SK-N-SH (cell line): ENCODE data around the gene TMEM127. TPM values are rescaled to one million over a fixed set of nuclear protein-coding genes. Genes with fewer than 3 reads are reported as not detected.

Experiments
- CTCF ChIA-PET: fragments of 300-600, 350-600 bp; formaldehyde crosslinking; extraction: SDS; loops from one replicate; lab custom pipeline; 2021; lab: Yijun Ruan, JAX
- POLR2A ChIA-PET: fragments of 350-600 bp; sonication (Branson Sonifier 250); formaldehyde crosslinking; extraction: SDS; loops from one replicate; lab custom pipeline; 2020; ENCODE audit warnings: antibody characterized with exemption, inconsistent platforms; lab: Yijun Ruan, JAX
- DNase-seq: peaks from one replicate; pipeline ENCODE4 v3.0.0; 2012
- H2AFZ ChIP-seq: fragments of 200-600 bp; sonication (generic); 2 replicates; pipeline ENCODE4 v1.8.1; 2016; ENCODE audit warnings: antibody characterized with exemption, mild to moderate bottlenecking, low read depth
- H3F3A ChIP-seq: fragments of 200-600 bp; sonication (generic); replicated peaks from 2 replicates; pipeline ENCODE3; 2016; ENCODE audit warnings: antibody characterized with exemption, mild to moderate bottlenecking; ENCODE audit not compliant: insufficient read depth
- H3K27ac ChIP-seq, 2 experiments: fragments of 200-500 bp in 1 of 2; fragments of 200-600 bp in 1 of 2; sonication (Bioruptor generic) in 1 of 2; sonication (generic), shearing (Covaris generic) in 1 of 2; 2 replicates each; pipeline versions ENCODE4 v1.5.1 to v1.6.1; 2014 to 2016; ENCODE audit warnings: low read depth in 2 of 2, inconsistent platforms in 1 of 2, low read length in 1 of 2, mild to moderate bottlenecking in 1 of 2, mixed read lengths in 1 of 2
- H3K27me3 ChIP-seq: fragments of 200-600 bp; sonication (generic), shearing (Covaris generic); 2 replicates; pipeline ENCODE4 v1.6.1; 2016; ENCODE audit warnings: mixed run types; ENCODE audit not compliant: insufficient read depth
- H3K36me3 ChIP-seq, 2 experiments: fragments of 200-500 bp in 1 of 2; fragments of 200-600 bp in 1 of 2; sonication (Bioruptor generic) in 1 of 2; sonication (generic) in 1 of 2; replicated peaks in 1 of 2; 2 replicates each; pipeline versions ENCODE3 to v1.5.1; 2014 to 2016; ENCODE audit warnings: low read length in 1 of 2, mild to moderate bottlenecking in 1 of 2; ENCODE audit not compliant: insufficient read depth in 2 of 2, control insufficient read depth in 1 of 2
- H3K4me1 ChIP-seq, 2 experiments: fragments of 200-500 bp in 1 of 2; fragments of 200-600 bp in 1 of 2; sonication (Bioruptor generic) in 1 of 2; sonication (generic), shearing (Covaris generic) in 1 of 2; 2 replicates each; pipeline versions ENCODE4 v1.5.1 to v1.6.1; 2014 to 2016; ENCODE audit warnings: low read depth in 1 of 2, low read length in 1 of 2, mixed run types in 1 of 2; ENCODE audit not compliant: insufficient read depth in 2 of 2, control insufficient read depth in 1 of 2
- H3K4me2 ChIP-seq: fragments of 200-600 bp; sonication (generic), shearing (Covaris generic); 2 replicates; pipeline ENCODE4 v1.6.1; 2017; ENCODE audit warnings: mixed run types
- H3K4me3 ChIP-seq, 2 experiments: fragments of 200-500 bp in 1 of 2; fragments of 200-600 bp in 1 of 2; sonication (Bioruptor generic) in 1 of 2; sonication (generic), shearing (Covaris generic) in 1 of 2; 2 replicates each; pipeline versions ENCODE4 v1.5.1 to v1.8.1; 2014 to 2016; ENCODE audit warnings: low read depth in 2 of 2, inconsistent platforms in 1 of 2, low read length in 1 of 2, mild to moderate bottlenecking in 1 of 2, mixed read lengths in 1 of 2, moderate library complexity in 1 of 2
- H3K79me2 ChIP-seq: fragments of 200-600 bp; sonication (generic); 2 replicates; pipeline ENCODE4 v1.8.1; 2017; ENCODE audit warnings: mild to moderate bottlenecking; ENCODE audit not compliant: insufficient read depth
- H3K9ac ChIP-seq: fragments of 200-600 bp; sonication (generic); 2 replicates; pipeline ENCODE4 v1.6.1; 2017; ENCODE audit warnings: mixed run types
- H3K9me2 ChIP-seq: fragments of 200-600 bp; sonication (generic); 2 replicates; pipeline ENCODE4 v1.6.1; 2017; ENCODE audit warnings: mixed run types
- H3K9me3 ChIP-seq: fragments of 200-600 bp; sonication (generic); 2 replicates; pipeline ENCODE4 v1.6.1; 2017; ENCODE audit warnings: mixed run types, mild to moderate bottlenecking, moderate library complexity
- H4K20me1 ChIP-seq: fragments of 200-600 bp; sonication (generic); 2 replicates; pipeline ENCODE4 v1.6.1; 2017; ENCODE audit warnings: mild to moderate bottlenecking, mixed run types; ENCODE audit not compliant: insufficient read depth
- CHD2 ChIP-seq: fragments of 150-350 bp; IDR thresholded peaks from 2 replicates; pipeline ENCODE4 v1.6.1; 2018; ENCODE audit warnings: low read length; ENCODE audit not compliant: partially characterized antibody
- FOXJ3 ChIP-seq: sonication (generic); formaldehyde crosslinking; IDR thresholded peaks from 2 replicates; pipeline ENCODE4 v1.5.1; 2020; ENCODE audit warnings: mild to moderate bottlenecking, missing genetic modification reagents
- GATA2 ChIP-seq: sonication (generic); formaldehyde crosslinking; IDR thresholded peaks from 2 replicates; pipeline ENCODE4 v1.5.0; 2020; ENCODE audit warnings: mild to moderate bottlenecking, missing genetic modification reagents
- JUND ChIP-seq: IDR thresholded peaks from 2 replicates; pipeline ENCODE4 v1.4.0; 2012
- POLR2AphosphoS5 ChIP-seq: IDR thresholded peaks from 2 replicates; pipeline ENCODE4 v1.6.1; 2012; ENCODE audit warnings: low read depth, low read length
- RCOR1 ChIP-seq: fragments of 150-350 bp; IDR thresholded peaks from 2 replicates; pipeline ENCODE4 v1.6.1; 2017; ENCODE audit warnings: antibody characterized with exemption, low read length
- TCF12 ChIP-seq: IDR thresholded peaks from 2 replicates; pipeline ENCODE4 v1.4.0; 2012
- WGBS: methylation state at CpG from one replicate; pipeline ENCODE4 v1.1.6; 2017; ENCODE audit warnings: low lambda C conversion rate; 5-methylcytosine and 5-hydroxymethylcytosine counted together
- polyA plus RNA-seq, 3 experiments: library from polyadenylated mRNA; depleted of rRNA; stranded (reverse); fragments of >200 nt; gene quantifications; 2 replicates each; pipeline ENCODE4 v1.2.3, GENCODE V29; 2012
- TF ChIP-seq, protein P1 (sequence below): IDR thresholded peaks from 2 replicates; pipeline ENCODE4 v1.4.0; 2012; ENCODE audit warnings: low read depth
- TF ChIP-seq, protein P2 (sequence below): fragments of 150-350 bp; IDR thresholded peaks from 2 replicates; pipeline ENCODE4 v1.6.1; 2017; ENCODE audit warnings: antibody characterized with exemption, low read length, low read depth, borderline replicate concordance

TMEM127 gene
- polyA plus RNA-seq, 1 of the 3 experiments (the other 2 are of a cell fraction): 40.9 TPM

DNA sequence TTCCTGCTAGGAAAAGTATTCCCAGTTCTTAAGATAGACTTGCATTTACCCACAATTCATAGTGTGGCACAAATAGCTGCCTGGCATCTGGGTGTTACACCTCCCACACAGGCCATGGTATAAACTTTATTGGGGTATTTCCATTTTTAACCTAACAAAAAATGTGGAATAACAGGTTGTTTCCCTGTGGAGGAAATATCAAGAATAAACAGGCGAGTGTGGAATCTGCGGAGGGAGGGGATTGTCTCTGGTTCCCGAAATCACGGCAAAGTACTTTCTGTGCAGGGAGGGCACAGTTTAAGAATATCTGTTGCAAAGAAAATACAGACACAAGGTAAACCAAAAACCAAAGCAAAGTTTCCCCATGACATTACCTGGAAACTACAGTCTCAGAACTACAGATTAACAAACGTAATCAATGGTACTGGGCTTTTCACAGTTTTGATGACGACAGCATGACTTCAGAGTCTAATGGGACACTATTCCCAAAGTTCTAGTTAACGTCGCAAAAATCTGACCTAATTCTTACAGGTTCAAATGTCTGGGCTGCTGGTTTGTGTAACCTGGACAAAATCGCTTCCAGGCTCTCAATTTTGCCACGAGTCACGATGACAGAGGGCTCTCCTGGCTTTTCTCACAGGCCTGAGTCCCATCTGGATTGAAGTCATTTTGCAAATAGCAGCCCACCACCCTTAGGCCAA, 58.6 kb downstream of the TMEM127 start:
- POLR2A ChIA-PET: no interaction called here
- Histone ChIP-seq H4K20me1 (peaks cover 56% of the 10 kb centered on the region), H3K4me3 (peak overlapping the region; percentile 74 to 86), H3K9me3 (no peaks in the 10 kb centered on the region), H3K4me1 (peaks cover 25 to 27% of the 10 kb centered on the region in 2 experiments; a peak in 3 of 4 replicates), H3K9me2 (no peaks in the 10 kb centered on the region), H3K27me3 (no peaks in the 10 kb centered on the region), H2AFZ (no peak overlapping the region), H3K9ac (peak overlapping the region; percentile 86), H3K27ac (peak overlapping the region; percentile 34 to 85; a peak in 2 of 4 replicates), H3K36me3 (no peaks in the 10 kb centered on the region), H3K4me2 (peak overlapping the region; percentile 86), H3F3A (peaks cover 4% of the 10 kb centered on the region), H3K79me2 (peaks cover 80% of the 10 kb centered on the region)
- 22% methylated on average over 11 of the region's 11 CpGs for WGBS
- 0 out of 2 replicates have a peak, but pooled peaks have one; percentile 20 for TF ChIP-seq RCOR1
- TF ChIP-seq, protein P1, sequence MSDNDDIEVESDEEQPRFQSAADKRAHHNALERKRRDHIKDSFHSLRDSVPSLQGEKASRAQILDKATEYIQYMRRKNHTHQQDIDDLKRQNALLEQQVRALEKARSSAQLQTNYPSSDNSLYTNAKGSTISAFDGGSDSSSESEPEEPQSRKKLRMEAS: no peak
- no peak for TF ChIP-seq FOXJ3 (CRISPR knock-in tag)
- TF ChIP-seq GATA2: no peak
- peak; percentile 39 for DNase-seq
- CTCF ChIA-PET: interaction anchor here (2.0 kb wide), 1 partner anchor 53 kb away, joined by 7 read pairs; no protein-coding TSS in a partner anchor

DNA sequence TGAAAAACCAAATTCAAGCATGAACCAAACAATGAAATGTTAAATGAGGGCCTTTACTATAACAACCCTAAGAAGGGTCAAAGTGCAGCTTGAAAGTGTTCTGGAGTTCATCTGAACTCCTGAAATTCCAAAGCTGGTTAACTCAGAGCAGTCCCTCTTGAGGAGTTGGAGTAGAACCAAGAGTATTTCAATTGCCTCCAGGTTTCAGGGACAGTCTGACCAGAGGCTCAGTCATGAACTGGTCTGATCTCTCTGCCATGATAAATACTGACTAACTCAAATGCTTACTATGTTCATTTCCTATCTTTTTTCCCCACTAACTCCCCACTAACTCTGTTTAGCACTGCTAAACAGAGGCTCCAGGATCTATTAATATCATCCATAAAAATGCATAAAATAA, 59.9 kb downstream of the TMEM127 start:
- Histone ChIP-seq H3K79me2 (peaks cover 88% of the 10 kb centered on the region), H3K4me2 (peak overlapping the region; percentile 41), H3K36me3 (no peaks in the 10 kb centered on the region), H2AFZ (no peak overlapping the region), H3K9me3 (no peaks in the 10 kb centered on the region), H3K4me3 (peak overlapping the region in 1 of 2 experiments; percentile 74; a peak in 1 of 4 replicates), H3K9me2 (no peaks in the 10 kb centered on the region), H3F3A (peaks cover 4% of the 10 kb centered on the region), H4K20me1 (peaks cover 69% of the 10 kb centered on the region), H3K27me3 (no peaks in the 10 kb centered on the region), H3K9ac (no peak overlapping the region; the same call in 1 of the 2 replicates), H3K27ac (peak overlapping the region in 1 of 2 experiments; percentile 37; a peak in 3 of 4 replicates), H3K4me1 (peaks cover 25 to 27% of the 10 kb centered on the region in 2 experiments; a peak in 3 of 4 replicates)
- ChIA-PET CTCF (interaction anchor here (0.7 to 2.3 kb wide), 5 partner anchors 10 to 213 kb away, joined by 3 to 7 read pairs (median 4); no protein-coding TSS in a partner anchor), POLR2A (no interaction called here)
- peak; percentile 29; the same call in 1 of the 2 replicates for TF ChIP-seq TCF12
- TF ChIP-seq, protein P2, sequence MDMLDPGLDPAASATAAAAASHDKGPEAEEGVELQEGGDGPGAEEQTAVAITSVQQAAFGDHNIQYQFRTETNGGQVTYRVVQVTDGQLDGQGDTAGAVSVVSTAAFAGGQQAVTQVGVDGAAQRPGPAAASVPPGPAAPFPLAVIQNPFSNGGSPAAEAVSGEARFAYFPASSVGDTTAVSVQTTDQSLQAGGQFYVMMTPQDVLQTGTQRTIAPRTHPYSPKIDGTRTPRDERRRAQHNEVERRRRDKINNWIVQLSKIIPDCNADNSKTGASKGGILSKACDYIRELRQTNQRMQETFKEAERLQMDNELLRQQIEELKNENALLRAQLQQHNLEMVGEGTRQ: no peak
- DNase-seq: no peak

DNA sequence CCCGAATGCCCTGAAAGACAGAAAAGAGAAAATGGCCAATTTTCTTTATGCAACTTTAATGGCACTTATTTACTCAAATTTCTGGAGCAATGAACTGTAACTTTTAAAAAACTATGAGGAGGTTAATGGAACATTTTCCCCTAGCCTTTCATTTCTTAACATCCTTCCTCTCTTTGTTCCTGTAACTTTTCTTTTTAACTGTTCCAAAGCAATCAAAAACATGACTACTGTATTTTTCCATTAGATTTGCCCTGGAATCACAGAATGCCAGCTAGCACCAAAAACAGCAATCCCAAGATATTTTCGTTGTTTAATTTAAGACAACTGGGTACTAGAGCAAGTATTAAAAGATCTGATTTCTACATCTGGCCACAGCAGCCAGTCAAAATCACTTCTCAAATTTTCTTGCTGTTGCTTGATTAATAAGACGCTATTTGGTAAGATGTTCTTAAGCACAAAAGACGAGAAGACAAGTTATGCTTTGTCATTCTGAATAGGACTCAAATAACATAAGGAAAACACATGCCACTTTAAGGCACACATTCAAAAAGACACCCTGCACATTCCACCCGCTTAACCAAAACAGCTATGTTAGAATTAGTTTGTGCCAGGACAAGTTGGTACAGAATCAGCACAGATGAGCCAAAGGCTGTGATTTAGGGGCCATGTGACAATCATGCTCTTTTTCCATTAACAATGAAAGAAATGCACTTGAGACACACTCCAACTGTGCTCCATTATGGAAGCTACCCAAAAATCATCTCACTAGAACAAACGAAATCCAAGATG, 60.8 kb downstream of the TMEM127 start:
- H3K9me2 ChIP-seq: no peaks in the 10 kb centered on the region
- ChIA-PET POLR2A (no interaction called here), CTCF (interaction anchor here (0.7 to 3.1 kb wide), 6 partner anchors 10 to 212 kb away, joined by 3 to 14 read pairs (median 4); no protein-coding TSS in a partner anchor)
- H4K20me1 ChIP-seq: peaks cover 76% of the 10 kb centered on the region
- H2AFZ ChIP-seq: no peak overlapping the region
- TF ChIP-seq POLR2AphosphoS5 (no peak), JUND (no peak), CHD2 (no peak), GATA2 (no peak)
- H3K27me3 ChIP-seq: no peaks in the 10 kb centered on the region
- H3K36me3 ChIP-seq: no peaks in the 10 kb centered on the region
- peaks cover 4% of the 10 kb centered on the region for H3F3A ChIP-seq
- H3K79me2 ChIP-seq: peaks cover 91% of the 10 kb centered on the region
- no peaks in the 10 kb centered on the region for H3K9me3 ChIP-seq
- 80% methylated on average over 6 of the region's 6 CpGs for whole genome bisulfite sequencing
- H3K4me3 ChIP-seq: no peak overlapping the region
- H3K4me2 ChIP-seq: peak overlapping the region; percentile 41
- DNase-seq: no peak
- H3K4me1 ChIP-seq: peaks cover 25 to 26% of the 10 kb centered on the region in 2 experiments; a peak in 3 of 4 replicates
- no peak overlapping the region for H3K9ac ChIP-seq
- H3K27ac ChIP-seq: peak overlapping the region; percentile 25 to 37
